GM18907 (cell line): Measurements from ENCODE around the gene VEGFD.
"Not testable (repeated sequence)": the region's sequence is repeated elsewhere in the genome, so short reads cannot be mapped to it uniquely, and the experiment has no call there.

Experiments used
- ATAC-seq: cut with Tn5 transposase; IDR thresholded peaks from one replicate; pipeline ENCODE4 v1.9.1; 2021; ENCODE audit warnings: mild to moderate bottlenecking, moderate library complexity; ENCODE audit not compliant: unreplicated experiment

Gene VEGFD

DNA sequence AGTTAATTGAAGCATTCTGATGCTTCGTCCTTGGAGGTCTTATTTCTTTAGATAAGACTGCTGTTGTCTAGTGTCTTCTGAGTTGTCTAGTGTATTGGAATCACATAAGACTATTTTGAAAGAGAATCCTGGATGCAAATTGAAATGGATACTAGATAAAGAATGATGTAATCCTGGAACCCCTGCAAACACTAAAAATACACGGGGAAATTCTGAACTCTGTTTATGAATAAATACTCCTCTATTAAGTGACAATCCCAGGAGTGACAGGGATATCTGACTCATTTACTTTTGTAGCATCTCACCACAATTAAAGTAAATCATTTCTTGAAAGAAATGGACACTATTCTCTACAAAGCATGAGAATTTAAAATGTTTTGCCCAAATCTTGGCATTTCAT is 69.7 kb downstream of the VEGFD start:
- no peak for ATAC-seq

DNA sequence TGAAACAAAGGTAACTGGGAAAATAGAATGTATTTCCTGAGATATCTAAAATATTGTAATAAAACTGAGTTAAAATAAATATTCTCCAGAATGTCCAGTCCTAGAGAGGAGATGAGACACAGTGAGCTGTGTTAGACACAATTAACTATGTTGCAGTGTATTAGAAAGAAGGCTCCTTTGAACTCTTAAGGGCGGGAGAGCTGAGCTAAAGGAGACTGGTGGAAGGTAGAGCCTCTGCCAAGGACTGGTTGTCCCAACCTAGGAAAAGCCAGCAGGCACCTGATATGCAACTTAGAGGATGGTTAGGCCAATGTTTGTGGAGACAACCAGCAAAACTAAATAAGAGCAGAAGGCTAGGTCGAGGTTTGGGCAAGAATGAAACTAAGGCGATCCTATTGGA is 73.1 kb downstream of the VEGFD start:
- ATAC-seq = no peak

- no peak for ATAC-seq
Observed at GRCh38 chrX:15310117-15310516, 74.1 kb downstream of the VEGFD start.

DNA sequence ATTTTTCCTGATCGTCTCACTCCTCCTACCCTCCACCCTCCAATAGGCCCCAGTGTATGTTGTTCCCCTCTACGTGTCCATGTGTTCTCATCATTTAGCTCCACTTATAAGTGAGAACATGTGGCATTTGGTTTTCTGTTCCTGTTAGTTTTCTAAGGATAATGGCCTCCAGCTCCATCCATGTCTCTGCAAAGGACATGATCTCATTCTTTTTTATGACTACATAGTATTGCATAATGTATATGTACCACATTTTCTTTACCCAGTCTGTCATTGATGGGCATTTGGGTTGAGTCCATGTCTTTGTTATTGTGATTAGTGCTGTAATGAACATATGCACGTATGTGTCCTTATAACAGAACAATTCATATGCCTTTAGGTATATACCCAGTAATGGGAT is 78.3 kb downstream of the VEGFD start:
- ATAC-seq = not testable (repeated sequence)

GRCh38 chrX:15301924-15302323 is 82.3 kb downstream of the VEGFD start:
- peak; percentile 74 for ATAC-seq

GRCh38 chrX:15299941-15300851 is 84.0 kb downstream of the VEGFD start:
- no peak for ATAC-seq

- no peak for ATAC-seq
Observed at GRCh38 chrX:15298780-15299179, 85.4 kb downstream of the VEGFD start.

GRCh38 chrX:15298201-15298600 is 86.0 kb downstream of the VEGFD start:
- ATAC-seq = no peak
